Activated CD8-positive, alpha-beta memory T cell treated with anti-CD3 and anti-CD28 coated beads for 48 hours (primary cell): ENCODE results near the gene CDK15.

Source experiments
- DNase-seq, 3 experiments: peaks; one replicate each; pipeline ENCODE4 v3.0.0-alpha.2; 2020; ENCODE audit warnings: low read depth in 2 of 3, low spot score in 2 of 3

Gene CDK15

GRCh38 chr2:201906777-201907562 lies 100.6 kb downstream of the CDK15 start:
- DNase-seq: no peak

GRCh38 chr2:201907563-201907881 lies 101.2 kb downstream of the CDK15 start:
- no peak for DNase-seq

DNA sequence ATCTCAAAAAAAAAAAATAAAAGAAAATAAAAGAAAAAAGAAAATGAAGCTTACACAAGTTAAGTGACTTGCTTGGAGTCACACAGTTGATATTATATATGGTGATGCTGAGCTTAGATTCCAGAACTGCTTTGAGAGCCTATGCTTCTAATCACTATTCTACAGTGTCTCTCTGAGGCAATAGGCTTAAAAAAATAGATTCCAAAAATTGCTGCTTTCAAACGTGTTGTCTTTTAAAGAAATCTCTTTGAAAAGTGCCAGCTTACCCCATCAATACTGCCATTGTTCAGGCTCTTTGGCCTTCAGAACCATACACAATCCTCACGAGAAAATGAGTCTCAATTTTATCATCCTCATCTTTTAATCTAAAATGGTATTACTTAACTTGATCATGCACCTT lies 102.6 kb downstream of the CDK15 start:
- no peak for DNase-seq

- no peak for DNase-seq
Observed at GRCh38 chr2:201909348-201909747, 103.0 kb downstream of the CDK15 start.

GRCh38 chr2:201909961-201910361 lies 103.6 kb downstream of the CDK15 start:
- no peak for DNase-seq

GRCh38 chr2:201911372-201911771 lies 105.0 kb downstream of the CDK15 start:
- no peak for DNase-seq

- DNase-seq: no peak
Observed at GRCh38 chr2:201913201-201913600, 106.9 kb downstream of the CDK15 start.

DNA sequence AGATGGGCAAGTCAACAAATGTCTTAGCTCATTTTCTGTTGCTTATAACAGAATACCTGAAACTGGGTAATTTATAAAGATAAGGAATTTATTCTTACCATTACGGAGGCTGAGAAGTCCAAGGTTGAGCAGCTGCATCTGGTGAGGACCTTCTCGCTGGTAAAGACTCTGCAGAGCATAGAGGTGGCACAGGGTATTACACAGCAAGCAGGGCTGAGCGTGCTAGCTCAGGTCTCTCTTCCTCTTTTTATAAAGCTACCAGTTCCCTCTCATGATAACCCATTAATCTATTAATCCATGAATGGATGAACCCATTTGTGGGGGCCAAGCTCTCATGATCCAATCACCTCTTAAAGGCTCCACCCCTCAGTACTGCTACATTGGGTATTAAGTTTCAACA lies 109.1 kb downstream of the CDK15 start:
- DNase-seq: no peak

DNA sequence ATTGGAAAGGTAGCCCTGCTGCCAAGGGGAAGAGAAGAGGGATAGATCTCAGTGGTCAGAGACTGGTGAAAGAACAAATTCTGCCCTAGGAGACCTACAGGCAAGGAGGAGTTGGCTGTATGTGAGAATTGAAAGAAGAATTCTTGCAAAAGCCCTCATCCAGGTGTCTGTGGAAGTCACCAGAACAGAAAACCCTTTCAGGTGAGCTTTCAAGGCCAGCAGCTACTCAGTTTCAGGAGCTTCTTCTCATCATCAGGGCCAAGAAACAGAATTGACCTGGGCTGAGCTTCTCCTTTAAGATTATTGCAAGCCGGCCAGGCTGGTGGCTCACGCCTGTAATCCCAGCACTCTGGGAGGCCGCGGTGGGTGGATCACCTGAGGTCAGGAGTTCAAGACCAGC lies 110.2 kb downstream of the CDK15 start:
- DNase-seq: no peak

DNA sequence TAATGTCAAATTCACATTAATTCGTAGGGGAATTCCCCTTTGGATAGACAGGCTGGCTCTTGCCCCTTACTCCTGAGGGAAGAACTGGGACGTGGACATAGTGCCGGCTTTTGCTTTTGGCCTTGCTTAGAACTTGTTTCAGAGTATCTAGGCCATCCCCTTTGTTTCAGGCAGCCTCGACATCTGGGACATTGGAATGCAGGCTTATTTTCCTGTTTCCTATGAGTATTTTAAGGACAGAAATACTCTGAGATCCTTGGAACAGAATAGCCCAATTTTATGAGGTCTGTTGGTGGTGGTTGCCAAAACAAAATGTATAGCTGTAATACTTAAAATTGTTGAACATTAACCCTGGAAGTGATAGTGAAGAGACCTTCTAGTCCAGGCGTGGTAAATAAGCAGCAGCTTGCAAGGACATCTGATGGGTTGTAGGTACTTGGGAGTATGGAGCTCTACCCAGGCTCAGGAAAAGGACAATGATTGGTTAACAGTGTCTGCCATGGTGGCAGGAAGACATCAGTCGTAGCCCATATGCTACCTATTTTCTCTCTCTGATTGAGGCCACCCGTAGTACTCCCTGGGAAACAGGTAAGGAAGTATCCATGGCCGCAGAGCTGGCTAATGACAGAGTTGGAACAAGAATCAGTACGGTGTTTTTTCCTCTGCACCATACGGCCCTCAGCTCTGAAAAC lies 112.4 kb downstream of the CDK15 start:
- no peak for DNase-seq

DNA sequence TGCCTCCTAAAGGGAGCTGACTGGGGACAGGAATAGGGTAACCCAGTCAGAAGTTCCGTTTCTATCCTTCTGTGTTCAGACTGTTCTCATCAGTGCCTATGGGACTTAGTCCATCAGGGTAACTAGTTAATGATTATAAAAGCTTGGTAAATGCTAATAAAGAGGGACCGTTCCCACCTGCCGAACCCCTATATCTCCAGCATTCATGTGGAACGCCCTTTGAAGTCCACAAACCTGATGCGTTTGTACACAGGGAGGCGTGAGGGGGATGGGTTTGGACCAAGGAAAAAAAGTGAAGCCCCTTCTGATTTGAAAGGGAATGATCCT lies 112.9 kb downstream of the CDK15 start:
- no peak for DNase-seq

DNA sequence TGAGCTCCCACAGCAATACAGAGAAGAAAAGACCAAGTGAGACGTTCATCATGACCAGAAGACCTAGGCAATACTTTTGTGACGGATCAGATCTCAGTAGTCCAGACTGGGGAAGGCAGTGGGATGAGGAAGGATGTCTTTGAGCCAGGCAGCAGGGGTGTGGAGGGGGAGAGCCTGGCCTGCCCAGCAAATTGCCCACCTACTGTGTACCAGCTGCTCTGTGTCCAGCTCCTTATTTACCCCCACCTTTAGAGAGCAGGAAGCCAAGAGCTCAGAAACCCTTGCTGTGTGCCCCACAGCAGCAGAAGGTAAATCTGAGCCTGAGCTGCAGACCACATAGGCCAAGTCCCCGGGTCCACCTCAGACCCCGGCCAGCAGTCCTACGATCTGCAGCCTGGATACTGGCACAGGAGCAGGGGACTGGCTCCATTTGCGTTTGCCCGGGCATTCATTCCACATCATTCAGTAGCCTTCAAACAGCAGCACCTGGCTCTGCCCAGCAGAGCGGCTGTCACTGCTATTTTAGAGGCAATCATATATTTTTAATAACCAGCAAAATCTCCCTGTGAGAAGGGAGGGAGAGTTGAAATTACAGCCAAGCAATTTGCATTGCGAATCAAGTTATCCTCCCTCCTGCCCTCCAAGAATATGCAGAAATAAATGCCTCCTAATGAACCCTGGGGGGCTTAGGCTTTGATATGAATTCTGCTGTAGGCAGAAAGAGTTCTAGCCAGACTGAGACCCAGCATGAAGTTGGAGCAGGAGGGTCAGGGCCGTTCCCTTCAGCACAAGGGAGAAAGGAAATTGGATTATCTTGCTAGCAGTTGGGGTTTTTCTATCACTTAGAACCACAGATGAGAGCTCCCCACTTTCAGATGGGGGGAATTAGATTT lies 117.3 kb downstream of the CDK15 start:
- DNase-seq: no peak

DNA sequence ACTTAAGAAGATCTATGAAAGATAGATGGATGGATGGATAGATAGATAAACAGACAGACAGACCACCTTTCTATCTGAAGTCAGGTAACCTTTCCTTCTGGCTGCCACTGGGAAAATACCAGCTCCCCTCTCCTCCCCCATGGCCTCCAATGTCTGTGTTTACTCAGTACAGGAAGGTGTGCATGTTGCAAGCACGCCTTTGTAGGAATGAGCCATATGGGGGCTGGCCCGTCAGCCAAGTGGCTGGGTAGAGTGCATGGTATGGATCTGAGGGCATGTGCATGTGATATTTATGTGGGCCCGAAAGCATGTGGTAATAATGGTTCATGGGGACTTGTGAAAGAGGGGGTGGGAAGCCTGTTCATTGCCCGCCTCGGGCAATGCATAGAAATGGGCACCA lies 118.1 kb downstream of the CDK15 start:
- no peak for DNase-seq

DNA sequence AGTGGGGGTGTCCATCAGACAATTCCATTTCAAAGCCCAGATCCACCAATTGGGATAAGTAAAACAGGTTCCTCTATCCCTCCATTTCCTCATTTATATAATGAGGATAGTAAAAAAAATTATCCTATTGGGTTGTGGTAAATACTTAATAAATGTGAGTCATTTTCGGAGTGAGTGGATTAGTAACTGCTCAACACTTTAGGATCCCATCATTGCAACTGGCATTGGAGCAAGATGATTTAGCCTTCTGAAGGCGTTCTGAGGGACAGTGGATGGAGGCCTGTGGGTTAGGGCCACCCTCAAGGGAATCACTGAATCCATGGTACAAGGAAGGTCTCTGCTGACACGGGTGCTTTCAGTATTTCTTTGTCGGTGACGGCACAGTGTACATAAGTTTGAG lies 118.7 kb downstream of the CDK15 start:
- no peak for DNase-seq

DNA sequence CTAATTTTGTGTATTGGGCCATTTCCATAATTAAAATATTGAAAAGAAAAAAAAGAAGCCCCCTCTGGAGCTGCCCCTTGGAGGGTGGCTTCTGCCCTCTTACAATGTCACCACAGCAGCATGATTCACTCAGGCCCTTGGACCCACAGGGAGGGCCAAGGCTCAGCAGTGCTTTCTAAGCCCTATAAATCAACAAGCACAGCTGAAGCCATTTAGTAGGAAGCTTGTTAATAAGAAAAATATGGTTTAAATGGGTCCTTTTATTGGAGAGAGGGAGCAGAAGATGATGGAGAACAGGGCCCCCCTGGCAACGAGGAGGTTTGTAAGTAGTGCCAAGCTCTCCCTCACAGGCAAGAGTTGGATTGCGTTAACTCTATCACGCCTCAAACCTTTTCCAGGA lies 119.7 kb downstream of the CDK15 start:
- no peak for DNase-seq

DNA sequence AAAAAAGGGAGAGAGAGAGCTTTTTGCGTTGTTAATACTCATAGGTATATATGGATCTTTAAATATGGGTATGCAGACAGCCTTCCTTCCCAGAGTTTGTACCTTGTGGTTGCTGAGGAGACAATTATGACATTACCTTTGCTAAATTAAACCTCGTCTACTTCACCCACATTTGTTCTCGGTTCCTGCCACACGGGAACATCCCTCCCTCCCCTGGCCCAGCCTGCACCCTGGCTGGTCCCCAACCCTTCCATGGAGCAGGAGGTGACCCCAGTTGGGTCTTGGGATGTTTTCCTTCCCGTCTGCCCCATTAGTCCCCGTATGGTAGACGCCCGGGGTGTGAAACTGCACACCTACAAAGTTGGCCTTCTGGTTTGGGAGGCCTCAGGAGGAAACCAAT lies 122.0 kb downstream of the CDK15 start:
- no peak for DNase-seq

DNA sequence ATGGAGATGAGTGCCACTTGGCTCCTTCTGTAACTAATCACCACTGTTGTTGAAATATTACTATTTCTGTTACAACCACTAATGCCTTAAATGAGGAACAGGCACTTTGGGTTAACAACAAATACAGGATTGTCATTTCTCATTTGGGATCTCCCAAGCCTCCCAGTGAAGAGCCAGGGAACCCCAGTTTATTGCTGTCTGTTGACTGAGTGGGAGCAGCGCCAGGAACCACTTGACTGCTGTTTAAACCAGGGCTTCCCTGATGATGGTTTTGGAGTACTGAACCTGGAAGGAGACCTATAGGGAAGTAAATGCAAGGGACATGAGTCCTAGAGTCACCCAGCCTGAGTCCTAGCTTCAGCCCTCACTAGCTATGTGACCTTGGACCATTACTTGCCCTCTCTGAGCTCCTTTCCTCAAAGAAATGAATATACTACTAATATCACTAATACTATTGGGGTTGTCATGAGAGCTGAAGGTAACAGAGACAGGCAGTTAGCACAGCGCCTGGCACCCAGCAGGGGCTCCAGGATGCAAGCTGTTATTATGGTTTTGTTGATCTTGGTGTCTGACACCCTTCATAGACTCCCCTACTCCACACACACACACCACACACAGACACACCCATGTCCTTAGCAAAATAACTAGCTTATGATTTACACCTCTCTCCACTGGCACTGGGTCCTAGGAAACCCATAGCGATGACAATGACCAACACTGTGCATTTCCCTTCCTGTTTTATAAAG lies 123.1 kb downstream of the CDK15 start:
- DNase-seq: no peak

DNA sequence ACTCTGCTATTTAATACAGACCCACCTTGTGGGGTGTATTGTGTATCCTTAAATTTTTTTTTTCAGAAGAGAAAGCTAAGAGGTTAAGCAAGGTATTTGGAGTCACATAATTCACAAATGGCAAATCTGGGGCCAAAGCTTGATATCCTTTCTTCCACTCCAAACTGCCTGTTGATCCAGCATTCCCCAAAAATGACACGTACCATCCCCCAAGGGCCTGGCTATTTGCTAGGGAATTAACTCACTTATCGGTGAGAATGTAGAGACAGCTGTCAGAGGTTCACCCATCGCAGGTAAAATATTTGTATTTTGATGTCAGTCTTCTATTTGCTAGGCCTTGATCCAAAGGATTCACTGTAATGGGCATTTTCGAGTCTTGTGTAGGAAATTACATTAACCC lies 123.7 kb downstream of the CDK15 start:
- DNase-seq: no peak

DNA sequence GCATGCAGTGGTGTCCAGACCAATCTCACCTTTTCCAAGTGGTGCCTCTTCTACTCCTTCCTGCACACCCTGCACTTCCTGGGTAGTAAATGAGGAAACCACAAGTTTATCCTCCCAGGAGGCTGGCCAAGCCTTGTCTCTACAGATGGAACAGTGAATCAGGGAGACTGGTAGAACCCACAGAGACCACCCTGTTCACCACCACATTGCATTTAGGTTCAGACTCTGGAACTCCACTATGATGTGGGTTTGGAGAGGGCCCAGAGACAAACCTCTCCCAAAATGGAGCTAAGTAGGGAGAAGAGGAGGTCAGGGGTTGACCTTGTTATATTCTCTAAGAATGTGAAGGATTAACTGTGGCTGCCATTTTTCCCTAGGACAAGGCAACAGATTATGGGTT lies 124.5 kb downstream of the CDK15 start:
- no peak for DNase-seq

DNA sequence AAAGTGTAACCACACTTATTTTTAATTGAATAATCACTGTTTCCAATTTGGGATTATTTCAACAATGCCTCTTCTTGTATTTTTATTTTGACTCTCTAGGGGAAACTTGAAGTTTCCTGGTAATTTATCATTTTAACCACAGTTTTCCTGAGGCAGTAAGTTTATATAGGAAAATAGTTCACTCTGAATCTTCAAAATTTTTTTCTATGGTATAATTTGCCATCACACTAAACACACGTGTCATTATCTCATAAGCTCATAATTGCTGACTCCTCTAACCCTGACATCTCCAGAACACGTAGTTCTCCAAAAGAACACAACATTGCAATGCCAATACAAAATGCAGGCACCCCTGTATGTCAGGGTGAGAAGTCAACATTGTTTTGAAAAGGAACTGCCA lies 125.1 kb downstream of the CDK15 start:
- DNase-seq: no peak

GRCh38 chr2:201931951-201932350 lies 125.6 kb downstream of the CDK15 start:
- DNase-seq: no peak
